HPDE6-E6E7 (cell line): ENCODE data around the gene NOP9.

Experiments used
- DNase-seq: peaks from one replicate; pipeline ENCODE4 v3.0.0; 2011; ENCODE audit warnings: missing footprints; ENCODE audit errors: extremely low spot score

Gene NOP9

DNA sequence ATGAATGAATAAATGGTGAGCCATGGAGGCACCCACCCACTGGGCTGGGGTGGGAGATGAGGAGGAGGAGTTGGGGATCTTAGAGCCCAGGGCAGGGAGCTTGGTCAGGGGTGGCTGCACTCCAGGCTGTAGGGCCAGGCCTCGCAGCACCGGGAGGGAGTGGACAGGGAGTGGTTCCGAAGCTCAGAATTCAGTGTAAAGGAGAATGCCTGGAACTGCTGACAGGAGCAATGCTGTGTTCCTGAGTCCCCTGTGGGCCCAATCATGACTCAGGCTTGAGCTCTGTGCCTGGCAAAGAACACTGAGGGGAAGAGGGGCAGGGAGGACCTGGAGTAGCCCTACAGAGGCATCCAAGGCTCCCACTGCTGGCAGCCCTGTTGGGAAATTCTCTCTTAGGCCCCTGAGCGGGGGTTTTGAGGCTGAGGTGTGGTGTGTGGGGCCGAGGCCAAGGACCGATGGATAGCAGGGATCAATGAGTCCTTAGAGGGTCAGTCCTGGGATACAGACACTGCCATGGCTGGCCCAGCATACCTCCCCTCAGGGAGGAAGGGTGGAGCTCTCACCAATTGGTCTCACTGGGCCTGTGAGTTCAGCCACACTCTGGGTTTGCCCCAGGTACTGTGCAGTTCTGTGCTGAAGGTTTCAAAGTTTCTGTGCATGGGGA is 18.7 kb upstream of the NOP9 start:
- no peak for DNase-seq

DNA sequence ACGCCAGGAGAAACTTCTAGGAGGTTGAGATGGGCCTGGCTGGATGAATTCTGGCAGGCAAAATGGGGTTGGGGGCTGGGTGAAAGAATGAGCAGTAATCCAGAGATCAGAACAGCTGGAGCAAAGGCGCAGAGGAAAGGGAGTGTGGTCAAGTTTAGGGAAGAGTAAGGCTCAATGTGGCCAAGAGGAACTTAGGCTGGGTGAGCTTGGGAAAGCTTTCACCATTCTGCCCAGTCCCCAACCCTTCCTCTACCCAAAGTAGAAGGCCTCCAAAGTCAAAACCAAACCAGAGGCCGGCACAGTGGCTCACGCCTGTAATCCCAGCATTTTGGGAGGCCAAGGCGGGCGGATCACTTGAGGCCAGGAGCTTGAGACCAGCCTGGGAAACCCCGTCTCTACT is 18.0 kb upstream of the NOP9 start:
- DNase-seq, result no peak

GRCh38 chr14:24282736-24283135 is 16.9 kb upstream of the NOP9 start:
- DNase-seq, result no peak

GRCh38 chr14:24283796-24284460 is 15.7 kb upstream of the NOP9 start:
- DNase-seq, result no peak

- DNase-seq, result no peak
Observed at GRCh38 chr14:24284501-24285035, 15.1 kb upstream of the NOP9 start.

DNA sequence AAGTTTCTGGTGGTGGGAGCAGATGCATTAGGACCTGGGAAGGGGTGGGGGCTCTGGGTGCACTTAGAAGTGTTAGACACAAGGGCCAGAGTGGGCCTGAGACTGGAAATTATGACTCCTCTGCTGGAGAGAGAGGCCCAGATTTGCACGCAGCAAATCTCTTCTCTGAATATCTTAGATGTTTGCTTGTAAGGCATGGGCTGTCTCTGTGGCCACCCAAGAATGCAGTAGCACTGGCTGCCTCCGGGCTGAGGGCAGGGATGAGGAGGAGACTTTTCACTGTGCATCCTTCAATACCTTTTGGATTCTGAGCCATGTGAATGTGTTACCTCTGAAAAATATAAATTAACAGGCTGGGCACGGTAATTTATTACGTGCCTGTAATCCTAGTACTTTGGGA is 14.3 kb upstream of the NOP9 start:
- no peak for DNase-seq

DNA sequence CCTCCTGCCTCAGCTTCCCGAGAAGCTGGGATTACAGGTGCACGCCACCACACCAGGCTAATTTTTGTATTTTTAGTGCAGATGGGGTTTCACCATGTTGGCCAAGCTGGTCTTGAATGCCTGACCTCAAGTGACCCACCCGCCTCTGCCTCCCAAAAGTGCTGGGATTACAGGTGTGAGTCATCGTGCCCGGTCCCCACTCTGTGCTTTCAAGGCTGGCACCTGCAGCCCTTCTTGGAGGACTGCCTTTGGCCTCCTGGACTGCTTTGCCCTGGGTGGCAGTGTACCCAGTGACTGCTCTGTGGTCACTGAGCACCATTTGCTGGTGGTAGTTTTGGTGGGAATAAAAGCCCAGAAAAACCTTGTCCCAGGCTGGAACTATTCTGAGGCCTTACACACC is 12.7 kb upstream of the NOP9 start:
- no peak for DNase-seq

DNA sequence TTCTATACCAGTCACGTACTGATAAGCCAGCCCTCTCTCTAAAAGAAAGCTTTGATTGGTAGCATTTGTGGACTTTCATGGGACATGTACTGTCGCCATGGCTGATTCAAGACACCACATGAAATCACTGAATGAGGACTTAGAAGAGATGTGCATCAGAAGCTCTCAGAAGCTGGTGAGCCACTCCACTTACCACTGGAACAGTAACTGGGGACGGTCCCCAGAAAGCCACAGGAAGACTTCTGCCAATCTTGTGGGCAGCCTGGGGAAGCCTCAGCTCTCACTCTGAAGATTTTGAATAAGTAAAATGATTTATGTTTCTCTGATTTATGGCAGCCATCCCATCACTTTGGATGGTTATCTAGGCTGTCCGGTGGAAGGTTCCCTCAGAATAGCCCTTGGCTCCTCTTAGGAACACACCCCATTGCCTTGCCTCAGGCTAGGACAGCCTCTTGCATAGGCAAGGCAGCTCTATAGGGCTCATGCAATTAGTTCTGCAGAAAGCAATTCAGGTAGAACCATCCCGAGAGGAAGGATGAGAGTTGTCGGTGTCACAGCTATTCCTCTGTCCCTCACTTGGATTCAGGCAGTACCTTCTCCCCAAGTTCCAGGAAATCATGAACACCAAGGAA is 9.9 kb upstream of the NOP9 start:
- DNase-seq, result no peak

- no peak for DNase-seq
Observed at GRCh38 chr14:24290746-24291145, 8.9 kb upstream of the NOP9 start.

DNA sequence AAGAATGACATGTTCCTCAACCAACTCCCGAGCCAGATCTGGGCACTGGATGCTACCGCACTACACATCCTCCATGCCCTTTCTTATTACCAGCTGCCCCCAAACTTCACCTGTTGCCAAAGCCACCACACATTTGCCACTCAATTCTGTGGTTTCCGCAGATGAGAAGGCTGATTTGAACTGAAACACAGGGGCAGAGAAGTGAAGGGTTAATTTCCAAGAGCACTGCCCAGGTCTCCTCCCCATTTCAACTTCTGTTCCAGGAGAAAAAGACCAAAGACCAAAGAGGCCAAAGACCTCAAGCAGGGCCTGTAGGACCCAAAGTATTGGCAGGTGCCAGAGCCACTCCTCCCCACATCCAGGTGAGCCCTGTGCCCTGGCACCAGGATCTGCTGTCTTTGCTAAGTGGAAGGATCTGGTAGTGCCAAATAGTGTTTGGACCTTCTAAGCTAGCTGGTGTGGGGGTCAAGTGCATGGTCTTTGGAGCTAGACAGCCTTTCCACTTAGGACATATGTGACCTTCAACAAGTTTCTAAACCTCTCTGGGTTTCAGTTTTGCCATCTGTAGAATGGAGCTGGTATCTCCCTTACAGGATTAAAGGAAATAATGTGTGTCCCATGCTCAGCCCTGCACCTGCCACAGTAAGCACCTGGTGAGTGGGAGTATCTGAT is 8.1 kb upstream of the NOP9 start:
- DNase-seq, result no peak

DNA sequence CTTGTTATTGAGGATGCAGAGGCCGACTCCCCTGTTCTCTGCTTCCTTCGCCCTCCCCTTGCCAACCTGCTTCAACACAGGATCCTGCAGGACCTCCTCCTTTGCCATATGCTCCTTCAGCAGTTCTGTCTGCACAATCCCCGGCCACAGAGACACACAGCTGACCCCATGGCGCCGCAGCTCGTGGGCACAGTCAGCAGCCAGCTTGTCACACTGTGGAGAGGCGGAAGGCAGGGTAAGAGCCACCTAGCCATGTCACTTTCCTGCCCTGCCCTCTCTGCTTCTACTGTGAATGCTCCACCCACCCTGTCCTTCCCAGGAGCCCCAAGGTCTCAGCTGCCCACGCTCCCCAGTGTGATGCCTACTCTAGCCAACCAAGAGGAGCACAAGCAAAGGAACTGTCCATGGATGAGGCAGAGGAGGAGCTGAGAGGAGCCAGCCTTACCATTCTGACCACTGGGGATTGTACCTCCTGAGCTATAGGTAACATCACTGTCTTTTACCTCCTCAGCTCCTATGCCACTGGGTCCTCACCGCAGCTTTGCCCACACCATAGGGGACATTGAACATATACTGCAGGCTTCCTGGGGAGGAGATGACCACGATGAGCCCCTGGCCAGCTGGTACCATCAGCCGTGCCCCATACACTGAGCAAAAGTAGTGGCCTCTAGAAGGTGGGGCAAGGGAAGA is 7.4 kb upstream of the NOP9 start:
- DNase-seq, result no peak

GRCh38 chr14:24293525-24293924 is 6.1 kb upstream of the NOP9 start:
- no peak for DNase-seq

DNA sequence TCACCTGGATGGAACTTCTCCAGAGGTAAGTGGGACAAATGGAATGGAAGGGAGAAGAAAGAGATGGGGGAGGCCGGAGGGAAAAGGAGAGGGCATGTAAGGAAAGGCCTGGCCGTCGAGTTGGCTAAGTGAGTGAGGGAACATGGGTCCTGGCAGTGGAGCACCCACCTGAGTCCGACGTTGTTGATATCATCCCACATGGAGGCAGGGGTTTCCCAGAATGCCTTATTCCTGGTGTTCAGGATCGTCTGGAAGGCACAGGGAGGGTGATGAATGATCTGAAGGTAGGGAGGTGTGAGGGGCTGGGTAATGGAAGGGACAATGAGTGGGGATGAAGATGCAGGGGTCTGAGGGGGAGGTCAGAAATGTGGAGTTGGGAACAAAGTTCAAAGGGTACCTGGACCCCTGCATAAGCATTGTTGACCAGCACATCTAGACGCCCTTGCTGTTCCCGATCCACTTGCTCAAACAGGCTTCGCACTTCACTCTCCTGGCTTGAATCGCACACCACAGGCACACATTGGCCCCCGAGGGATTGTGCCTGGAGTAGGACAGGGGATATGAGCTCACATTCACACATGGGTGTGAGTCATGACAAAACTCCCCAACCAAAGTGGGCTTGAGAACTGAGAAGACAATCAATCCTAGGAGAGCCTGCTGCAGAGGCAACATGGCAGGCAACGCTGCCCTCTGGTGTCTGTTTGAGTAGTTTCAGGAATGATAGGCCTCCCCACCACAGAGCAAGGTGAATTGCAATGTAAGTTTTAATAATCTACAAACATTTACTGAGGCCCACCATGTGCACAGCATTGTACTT is 3.1 kb upstream of the NOP9 start:
- DNase-seq, result peak; percentile 78

DNA sequence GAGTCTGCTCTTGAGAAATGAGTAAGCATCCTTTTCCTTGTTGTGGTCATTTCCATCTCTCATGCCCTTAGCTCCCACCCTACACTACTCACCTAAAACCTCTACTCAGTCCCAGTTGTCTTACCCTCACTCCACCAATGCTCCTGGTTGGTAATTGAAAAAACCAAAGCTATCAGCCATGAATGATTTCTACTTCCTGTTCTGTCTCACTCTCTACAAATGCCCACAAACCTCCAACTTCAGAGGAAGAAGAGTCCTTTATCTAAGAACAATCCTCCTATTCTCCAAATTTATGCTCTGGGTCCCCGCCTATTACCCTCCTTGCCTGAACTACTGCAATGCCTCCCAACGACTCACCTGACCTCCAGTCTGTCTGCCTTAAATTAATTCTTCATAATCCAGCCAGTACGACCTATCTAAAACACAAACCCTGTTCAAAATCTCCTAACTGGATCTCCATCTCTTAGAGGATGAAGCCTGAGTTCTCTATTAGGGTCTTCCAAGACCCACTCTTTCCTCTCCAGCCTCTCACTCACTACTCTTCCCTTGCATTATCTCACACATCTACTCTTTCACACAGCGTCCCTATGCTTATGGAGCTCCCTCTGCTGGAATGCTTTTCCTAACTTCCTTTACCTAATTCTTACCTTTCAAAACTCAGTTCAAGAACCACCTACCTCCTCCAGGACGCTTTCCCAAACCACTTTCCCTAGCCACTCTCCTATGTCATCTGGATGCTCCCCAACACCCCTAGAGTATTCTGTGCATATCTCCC is 2.3 kb upstream of the NOP9 start:
- DNase-seq, result no peak

DNA sequence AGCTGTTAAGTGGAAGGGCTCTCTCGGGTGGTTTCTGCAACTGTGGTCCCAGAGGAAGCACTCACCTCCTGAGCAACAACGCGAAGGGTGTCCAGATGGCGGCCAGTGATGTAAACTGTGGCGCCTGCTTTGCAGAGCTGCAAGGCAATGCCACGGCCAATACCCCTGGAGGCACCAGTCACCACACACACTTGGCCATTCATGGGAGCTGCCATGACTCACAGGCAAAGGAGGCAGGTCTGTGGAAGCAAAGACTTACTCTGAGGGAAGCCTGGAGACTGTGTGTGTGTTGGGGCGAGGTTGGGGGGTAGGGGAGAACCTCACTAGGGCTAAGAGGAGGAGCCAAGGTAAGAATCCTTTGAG is 777 bp upstream of the NOP9 start:
- DNase-seq, result peak; percentile 95

- DNase-seq, result no peak
Observed at GRCh38 chr14:24300326-24300980, 803 bp downstream of the NOP9 start.

GRCh38 chr14:24304019-24304387 is 4.4 kb downstream of the NOP9 start:
- no peak for DNase-seq

DNA sequence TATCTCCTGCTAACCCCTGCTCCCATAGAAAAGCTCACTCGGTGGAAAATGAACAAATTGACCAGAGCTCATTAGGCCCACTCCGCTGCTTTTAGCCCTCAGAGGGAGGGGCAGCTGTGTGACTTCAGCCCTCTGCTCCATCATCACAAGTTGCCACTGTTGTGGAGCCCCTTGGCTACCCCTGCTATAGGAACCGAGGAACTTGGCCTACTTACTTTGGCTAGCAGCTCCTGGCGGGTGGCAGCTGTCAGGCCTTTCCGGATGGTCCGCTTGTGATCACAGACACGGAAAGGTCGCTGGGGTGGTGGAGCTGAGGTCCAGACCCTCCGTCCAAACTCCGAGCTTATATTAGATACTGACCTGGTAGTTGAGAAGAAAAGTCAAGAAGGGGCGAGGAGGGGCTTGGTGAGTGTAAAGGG is 7.5 kb downstream of the NOP9 start:
- no peak for DNase-seq

- DNase-seq, result peak; percentile 54
Observed at GRCh38 chr14:24307575-24308341, 8.1 kb downstream of the NOP9 start, which contains the start of gene CIDEB. Gene CIDEB (minus strand): TSS chr14:24307977. CDS start chr14:24307858, 119 bp downstream.
